Fibroblast of pulmonary artery (primary cell): ENCODE results near the gene ZNF202.

Experiments used
- DNase-seq: peaks from one replicate; pipeline ENCODE4 v3.0.0-alpha.2; 2010; ENCODE audit warnings: low read depth
- H3K4me3 ChIP-seq: replicated peaks from 2 replicates; pipeline ENCODE4 v1.5.1; 2011; ENCODE audit warnings: low read depth, mild to moderate bottlenecking, control low read depth, low read length, moderate library complexity
- CTCF ChIP-seq: IDR thresholded peaks from 2 replicates; pipeline ENCODE4 v1.5.1; 2011; ENCODE audit warnings: mild to moderate bottlenecking, control low read depth, low read length, inconsistent platforms; ENCODE audit errors: missing control alignments

The ZNF202 gene

GRCh38 chr11:123742724-123743120, 1.3 kb upstream of the ZNF202 start:
- DNase-seq: no peak
- no peak for TF ChIP-seq CTCF

GRCh38 chr11:123742031-123742723, 717 bp upstream of the ZNF202 start:
- peak overlapping the region; percentile 94 for H3K4me3 ChIP-seq
- peak; percentile 10 for DNase-seq
- no peak for TF ChIP-seq CTCF

More at GRCh38 chr11:123742724-123743120, 1.3 kb upstream of the ZNF202 start:
- H3K4me3 ChIP-seq: peak overlapping the region; percentile 94

GRCh38 chr11:123740787-123741158, 687 bp downstream of the ZNF202 start:
- no peak for TF ChIP-seq CTCF
- peak overlapping the region; percentile 94 for H3K4me3 ChIP-seq
- DNase-seq: peak; percentile 12

- no peak overlapping the region for H3K4me3 ChIP-seq
- no peak for TF ChIP-seq CTCF
- no peak for DNase-seq
Measured at GRCh38 chr11:123738374-123738773, 3.1 kb downstream of the ZNF202 start.

GRCh38 chr11:123736769-123737168, 4.7 kb downstream of the ZNF202 start:
- no peak overlapping the region for H3K4me3 ChIP-seq
- DNase-seq: no peak
- TF ChIP-seq CTCF: no peak

- no peak for TF ChIP-seq CTCF
- no peak overlapping the region for H3K4me3 ChIP-seq
- DNase-seq: no peak
Measured at GRCh38 chr11:123729602-123730001, 11.9 kb downstream of the ZNF202 start.
